Muscle of leg (tissue), 11 donors: ENCODE measurements around the gene CACNA1C. TPM values are rescaled to one million over a fixed set of nuclear protein-coding genes. Genes with fewer than 3 reads are reported as not detected.

Experiments used
- DNase-seq: peaks from one replicate; pipeline ENCODE4 v3.0.0; 2013
- H3K27ac ChIP-seq: one replicate; pipeline ENCODE4 v1.5.1; 2013; ENCODE audit warnings: mild to moderate bottlenecking, low read length, control low read depth
- H3K27me3 ChIP-seq: one replicate; pipeline ENCODE4 v1.6.1; 2013; ENCODE audit warnings: low read length; ENCODE audit not compliant: control insufficient read depth, insufficient read depth
- H3K36me3 ChIP-seq: one replicate; pipeline ENCODE4 v1.6.1; 2013; ENCODE audit warnings: low read length; ENCODE audit not compliant: control insufficient read depth, insufficient read depth
- H3K4me1 ChIP-seq: one replicate; pipeline ENCODE4 v1.6.1; 2013; ENCODE audit warnings: low read length; ENCODE audit not compliant: control insufficient read depth, insufficient read depth
- H3K4me3 ChIP-seq: one replicate; pipeline ENCODE4 v1.5.1; 2013; ENCODE audit warnings: low read length, control low read depth
- H3K9me3 ChIP-seq: replicated peaks from 2 replicates; pipeline ENCODE4 v1.6.1; 2013; ENCODE audit warnings: low read depth, low read length; ENCODE audit not compliant: control insufficient read depth
- WGBS: methylation state at CpG from one replicate; pipeline ENCODE4 v1.1.5; 2013; ENCODE audit warnings: missing lambda C conversion rate; ENCODE audit not compliant: insufficient coverage; 5-methylcytosine and 5-hydroxymethylcytosine counted together
- polyA plus RNA-seq, 8 donors: library from polyadenylated mRNA; unstranded; fragments of 120-200 nt; gene quantifications; one replicate each; pipeline versions ENCODE4 v1.2.1 to v1.2.3, GENCODE V29; 2013; ENCODE audit warnings: inconsistent platforms in 1 of 8, low replicate concordance in 1 of 8; ENCODE audit not compliant: insufficient read length in 8 of 8, insufficient read depth in 1 of 8
- total RNA-seq: library from RNA; stranded (reverse); fragments of 120-200 nt; gene quantifications from one replicate; pipeline ENCODE4 v1.2.4, GENCODE V29; 2013

CACNA1C gene
- total and polyA plus RNA-seq, 9 donors, result 1.9 to 4.3 (median 3.6) TPM

- H3K4me3 ChIP-seq, result no peak overlapping the region
- H3K27ac ChIP-seq, result no peak overlapping the region
- H3K4me1 ChIP-seq, result no peaks in the 10 kb centered on the region
- H3K27me3 ChIP-seq, result no peaks in the 10 kb centered on the region
- H3K9me3 ChIP-seq, result no peaks in the 10 kb centered on the region
- no peaks in the 10 kb centered on the region for H3K36me3 ChIP-seq
- WGBS, result 96% methylated on average over 4 of the region's 7 CpGs
- no peak for DNase-seq
Measured at GRCh38 chr12:2664721-2665577, 612.2 kb downstream of the CACNA1C start.

DNA sequence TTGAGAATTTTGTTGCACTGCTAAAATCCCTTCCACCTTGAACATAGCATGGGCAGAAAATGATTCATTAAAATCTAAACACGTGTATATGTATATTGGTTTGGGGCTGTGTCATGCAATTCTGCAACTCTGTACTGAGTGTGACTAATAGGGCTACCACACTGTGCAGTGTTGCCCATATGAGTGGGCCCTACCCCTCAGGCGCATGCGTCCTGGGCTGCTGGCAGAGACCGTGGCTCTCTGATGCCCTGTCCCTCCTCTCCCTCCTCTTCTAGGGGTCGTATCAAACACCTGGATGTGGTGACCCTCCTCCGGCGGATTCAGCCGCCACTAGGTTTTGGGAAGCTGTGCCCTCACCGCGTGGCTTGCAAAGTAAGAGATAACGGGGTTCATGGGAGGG lies 613.6 kb downstream of the CACNA1C start:
- Histone ChIP-seq H3K9me3 (no peaks in the 10 kb centered on the region), H3K4me3 (no peak overlapping the region), H3K27ac (no peak overlapping the region), H3K27me3 (no peaks in the 10 kb centered on the region), H3K4me1 (no peaks in the 10 kb centered on the region), H3K36me3 (no peaks in the 10 kb centered on the region)
- WGBS, result 81% methylated on average over 10 of the region's 11 CpGs
- no peak for DNase-seq

DNA sequence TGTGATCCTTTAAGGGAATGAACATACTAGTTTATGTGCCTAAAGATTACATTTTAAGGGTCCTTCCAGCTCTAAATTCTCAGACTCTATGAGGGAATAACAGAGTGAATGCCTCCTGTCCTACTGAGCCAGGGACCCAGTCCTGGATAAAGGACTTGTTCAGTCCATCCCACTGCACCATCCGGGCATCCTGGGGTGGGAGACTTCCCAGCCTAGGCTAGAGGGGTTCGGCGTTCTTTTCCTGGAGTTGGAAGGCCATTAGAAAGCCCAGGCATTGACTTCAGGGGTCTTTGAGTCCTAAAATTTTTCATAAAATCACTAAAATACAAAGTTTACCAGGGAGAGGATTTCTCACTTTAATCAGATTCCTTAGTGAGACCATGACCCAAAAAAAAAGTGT lies 614.1 kb downstream of the CACNA1C start:
- H3K27me3 ChIP-seq, result no peaks in the 10 kb centered on the region
- no peak for DNase-seq
- no peaks in the 10 kb centered on the region for H3K36me3 ChIP-seq
- H3K9me3 ChIP-seq, result no peaks in the 10 kb centered on the region
- no peaks in the 10 kb centered on the region for H3K4me1 ChIP-seq
- no peak overlapping the region for H3K4me3 ChIP-seq
- no CpG with 5 or more reads among the region's 3 CpGs for WGBS
- H3K27ac ChIP-seq, result no peak overlapping the region

DNA sequence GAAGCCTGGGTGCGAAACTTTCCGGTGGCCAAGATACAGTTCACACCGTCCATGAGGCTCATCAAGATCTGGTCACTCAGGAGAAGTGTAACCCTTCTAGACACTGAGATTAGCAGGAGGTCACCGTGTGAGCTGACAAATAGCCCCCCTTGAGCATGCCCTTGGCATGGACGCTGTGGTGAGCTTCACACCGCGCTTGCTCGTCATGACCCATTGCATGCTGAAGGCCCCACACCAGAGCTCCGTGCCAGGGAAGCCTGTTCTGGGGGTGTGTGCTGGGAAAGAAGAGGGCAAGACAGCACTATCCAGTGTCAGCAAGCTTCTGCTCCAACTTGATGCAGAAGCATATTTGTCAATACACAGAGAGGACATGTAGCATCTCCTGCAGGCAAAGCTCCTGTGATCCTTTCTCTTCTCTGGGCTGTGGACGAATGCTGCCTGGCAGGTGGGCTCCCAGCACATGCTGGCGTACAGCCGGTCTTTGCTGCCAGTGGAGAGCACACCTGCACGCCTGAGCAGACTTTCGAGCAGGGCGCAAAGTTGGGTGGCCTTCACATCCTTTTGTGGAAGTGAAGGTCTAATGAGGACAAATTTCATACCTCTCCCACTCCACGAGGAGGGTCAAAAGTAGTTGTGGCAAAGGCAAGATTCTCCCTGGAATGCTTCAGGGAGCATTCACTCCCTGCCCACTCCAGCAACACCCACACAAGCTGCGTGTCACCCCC lies 615.1 kb downstream of the CACNA1C start:
- H3K36me3 ChIP-seq, result no peaks in the 10 kb centered on the region
- no peak overlapping the region for H3K27ac ChIP-seq
- DNase-seq, result no peak
- no peaks in the 10 kb centered on the region for H3K9me3 ChIP-seq
- no peaks in the 10 kb centered on the region for H3K4me1 ChIP-seq
- H3K27me3 ChIP-seq, result no peaks in the 10 kb centered on the region
- WGBS, result 86% methylated on average over 13 of the region's 17 CpGs
- H3K4me3 ChIP-seq, result no peak overlapping the region

- Histone ChIP-seq H3K4me3 (no peak overlapping the region), H3K4me1 (no peaks in the 10 kb centered on the region), H3K27ac (no peak overlapping the region), H3K36me3 (no peaks in the 10 kb centered on the region), H3K27me3 (no peaks in the 10 kb centered on the region), H3K9me3 (no peaks in the 10 kb centered on the region)
- DNase-seq, result no peak
- WGBS, result 91% methylated on average over 17 of the region's 17 CpGs
Measured at GRCh38 chr12:2668816-2669215, 616.0 kb downstream of the CACNA1C start.

DNA sequence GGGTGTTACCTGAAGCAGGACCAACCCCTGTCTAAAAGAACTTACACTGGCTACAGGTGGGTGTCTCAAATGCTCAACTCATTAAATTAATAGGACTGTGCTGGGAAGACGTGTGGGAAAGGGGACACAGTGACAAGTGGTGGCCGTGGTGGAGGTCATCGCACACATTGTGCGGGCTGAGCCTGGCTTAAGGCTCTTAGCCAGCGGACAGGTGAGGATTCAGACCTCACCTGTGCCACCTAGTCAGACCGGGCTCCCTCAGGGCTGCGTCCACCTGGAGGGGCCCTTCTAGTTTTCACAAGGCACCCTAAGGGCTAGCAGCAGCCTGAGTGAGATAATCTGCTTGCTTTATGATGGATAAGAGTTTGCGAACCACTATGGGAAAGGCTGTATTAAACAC lies 616.8 kb downstream of the CACNA1C start:
- DNase-seq, result no peak
- no peak overlapping the region for H3K4me3 ChIP-seq
- H3K4me1 ChIP-seq, result no peaks in the 10 kb centered on the region
- H3K36me3 ChIP-seq, result no peaks in the 10 kb centered on the region
- H3K9me3 ChIP-seq, result no peaks in the 10 kb centered on the region
- no peak overlapping the region for H3K27ac ChIP-seq
- no peaks in the 10 kb centered on the region for H3K27me3 ChIP-seq
- WGBS, result 85% methylated on average over 4 of the region's 8 CpGs

GRCh38 chr12:2672863-2673262 lies 620.1 kb downstream of the CACNA1C start:
- DNase-seq, result no peak
- no peaks in the 10 kb centered on the region for H3K4me1 ChIP-seq
- no peaks in the 10 kb centered on the region for H3K9me3 ChIP-seq
- 89% methylated on average over 8 of the region's 10 CpGs for WGBS
- H3K27ac ChIP-seq, result no peak overlapping the region
- H3K4me3 ChIP-seq, result no peak overlapping the region
- H3K36me3 ChIP-seq, result no peaks in the 10 kb centered on the region
- H3K27me3 ChIP-seq, result no peaks in the 10 kb centered on the region

GRCh38 chr12:2673966-2674810 lies 621.4 kb downstream of the CACNA1C start:
- no peaks in the 10 kb centered on the region for H3K27me3 ChIP-seq
- H3K4me3 ChIP-seq, result no peak overlapping the region
- no peak for DNase-seq
- no peaks in the 10 kb centered on the region for H3K9me3 ChIP-seq
- H3K4me1 ChIP-seq, result no peaks in the 10 kb centered on the region
- no peak overlapping the region for H3K27ac ChIP-seq
- 81% methylated on average over 14 of the region's 18 CpGs for WGBS
- no peaks in the 10 kb centered on the region for H3K36me3 ChIP-seq

- H3K9me3 ChIP-seq, result no peaks in the 10 kb centered on the region
- no peaks in the 10 kb centered on the region for H3K27me3 ChIP-seq
- H3K36me3 ChIP-seq, result no peaks in the 10 kb centered on the region
- no peak overlapping the region for H3K4me3 ChIP-seq
- H3K27ac ChIP-seq, result no peak overlapping the region
- 78% methylated on average over 6 of the region's 6 CpGs for WGBS
- no peaks in the 10 kb centered on the region for H3K4me1 ChIP-seq
- no peak for DNase-seq
Measured at GRCh38 chr12:2675776-2676175, 623.0 kb downstream of the CACNA1C start.
